Activated CD8-positive, alpha-beta memory T cell treated with anti-CD3 and anti-CD28 coated beads for 48 hours (primary cell): ENCODE data around the gene ZNF609.

Source experiments
- DNase-seq, 3 experiments: peaks; one replicate each; pipeline ENCODE4 v3.0.0-alpha.2; 2020; ENCODE audit warnings: low read depth in 2 of 3, low spot score in 2 of 3

The ZNF609 gene

DNA sequence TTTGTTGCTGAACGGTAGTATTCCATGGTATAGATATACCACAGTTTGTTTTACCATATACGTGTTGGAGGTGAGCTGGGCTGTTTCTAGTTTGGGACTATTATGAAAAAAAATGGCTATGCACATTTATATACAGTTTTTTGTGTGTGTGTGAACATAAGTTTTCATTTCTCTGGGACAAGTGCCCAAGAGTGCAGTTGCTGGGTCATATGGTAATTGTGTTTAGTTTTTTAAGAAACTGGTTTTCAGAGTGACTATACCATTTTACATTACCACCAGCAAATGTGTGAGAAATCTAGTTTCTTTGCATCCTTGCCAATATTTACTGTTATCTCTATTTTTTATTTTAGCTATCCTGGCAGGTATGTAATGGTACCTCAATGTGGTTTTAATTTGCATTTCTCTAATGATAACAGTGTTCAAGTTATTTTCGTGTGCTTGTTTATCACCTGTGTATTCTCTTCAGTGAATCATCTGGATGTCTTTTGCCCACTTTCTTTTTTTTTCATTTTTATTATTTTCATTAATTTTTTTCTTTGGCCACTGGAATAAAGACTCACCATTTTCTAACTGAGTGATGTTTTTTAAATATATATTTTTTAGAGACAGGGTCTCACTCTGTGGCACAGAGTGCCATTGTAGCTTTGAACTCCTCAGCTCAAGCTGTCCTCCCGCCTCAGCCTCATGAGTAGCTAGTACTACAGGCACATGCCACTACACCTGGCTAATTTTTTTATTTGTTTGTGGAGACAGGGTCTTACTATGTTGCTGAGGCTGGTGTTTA lies 75.3 kb downstream of the ZNF609 start:
- DNase-seq, result no peak

GRCh38 chr15:64536244-64536836 lies 76.0 kb downstream of the ZNF609 start:
- DNase-seq, result peak in 1 of 3 experiments; percentile 12

GRCh38 chr15:64542091-64542490 lies 81.7 kb downstream of the ZNF609 start:
- no peak for DNase-seq

- DNase-seq, result no peak
These were observed 84.1 kb downstream of the ZNF609 start for GRCh38 chr15:64544450-64544849.

DNA sequence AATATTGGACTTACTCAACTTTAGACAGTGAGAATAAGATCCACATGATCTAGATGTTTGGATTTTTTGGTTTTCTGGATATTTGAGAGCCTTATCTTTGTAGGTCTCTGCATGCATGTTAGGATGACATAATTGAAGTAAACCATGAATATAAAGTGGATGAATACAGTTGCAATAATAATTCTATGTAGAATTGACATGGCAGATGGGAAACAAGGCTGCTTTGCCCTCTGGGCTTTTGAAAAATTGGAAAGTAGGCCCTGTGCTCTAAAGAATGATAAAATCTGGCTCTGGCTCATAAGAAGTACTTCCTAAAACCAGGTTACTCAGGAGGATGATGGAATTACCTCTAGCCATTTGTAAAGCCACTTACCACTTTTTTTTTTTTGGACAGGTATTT lies 86.9 kb downstream of the ZNF609 start:
- no peak for DNase-seq

DNA sequence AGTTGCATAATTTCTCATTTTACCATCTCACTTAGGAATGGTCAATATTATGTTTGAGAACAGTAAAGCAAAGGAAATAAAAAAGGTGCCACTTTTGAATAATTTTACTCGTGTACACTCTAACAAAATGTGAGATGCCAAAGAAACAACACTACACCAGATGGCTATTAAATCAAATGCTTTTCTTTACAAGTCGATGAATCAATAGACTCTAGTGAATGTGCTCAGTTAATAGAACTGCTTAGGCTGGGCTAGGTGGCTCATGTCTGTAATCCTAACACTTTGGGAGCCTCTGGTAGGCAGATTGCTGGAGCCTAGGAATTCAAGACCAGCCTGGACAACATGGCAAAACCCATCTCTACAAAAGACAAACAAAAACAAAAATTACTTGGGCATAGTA lies 87.9 kb downstream of the ZNF609 start:
- DNase-seq, result no peak

DNA sequence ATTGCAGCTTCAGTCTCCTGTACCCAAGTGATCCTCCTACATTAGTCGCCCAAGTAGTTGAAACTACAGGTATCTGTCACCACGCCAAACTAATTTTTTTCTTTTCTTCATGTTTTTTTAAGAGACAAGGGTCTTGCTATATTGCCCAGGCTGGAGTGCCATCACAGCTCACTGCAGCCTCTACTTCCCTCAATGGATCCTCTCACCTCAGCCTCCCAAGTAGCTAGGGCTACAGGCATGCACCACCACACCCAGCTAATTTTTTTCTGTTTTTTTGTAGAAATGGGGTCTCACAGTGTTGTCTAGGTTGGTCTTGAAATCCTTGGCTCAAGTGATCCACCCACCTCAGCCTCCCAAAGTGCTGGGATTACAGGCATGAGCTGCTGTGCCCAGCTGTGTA lies 89.5 kb downstream of the ZNF609 start:
- no peak for DNase-seq

DNA sequence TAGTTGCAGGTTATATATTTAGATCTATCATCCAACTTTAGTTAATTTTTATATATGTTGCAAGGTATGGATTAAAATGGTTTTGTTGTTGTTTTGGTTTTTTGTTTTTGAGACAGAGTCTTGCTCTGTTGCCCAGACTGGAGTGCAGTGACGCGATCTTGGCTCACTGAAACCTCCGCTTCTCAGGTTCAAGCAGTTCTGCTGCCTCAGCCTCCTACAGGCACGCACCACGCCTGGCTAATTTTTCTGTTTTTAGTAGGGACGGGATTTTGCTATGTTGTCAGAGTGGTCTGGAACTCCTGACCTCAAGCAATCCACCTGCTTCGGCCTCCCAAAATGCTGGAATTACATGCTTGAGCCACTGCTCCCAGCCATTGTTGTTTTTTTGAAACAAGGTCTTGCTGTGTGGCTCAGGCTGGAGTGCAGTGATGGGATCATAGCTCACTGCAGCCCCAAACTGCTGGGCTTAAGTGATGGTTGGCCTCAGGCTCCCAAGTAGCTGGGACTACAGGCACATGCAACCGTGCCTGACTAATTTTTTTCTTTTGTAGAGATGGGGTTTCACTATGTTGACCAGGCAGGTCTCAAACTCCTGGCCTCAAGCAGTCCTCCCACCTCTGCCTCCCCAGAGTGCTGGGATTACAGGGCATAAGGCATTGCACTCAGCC lies 92.0 kb downstream of the ZNF609 start:
- no peak for DNase-seq

GRCh38 chr15:64558460-64559179 lies 98.2 kb downstream of the ZNF609 start:
- no peak for DNase-seq

DNA sequence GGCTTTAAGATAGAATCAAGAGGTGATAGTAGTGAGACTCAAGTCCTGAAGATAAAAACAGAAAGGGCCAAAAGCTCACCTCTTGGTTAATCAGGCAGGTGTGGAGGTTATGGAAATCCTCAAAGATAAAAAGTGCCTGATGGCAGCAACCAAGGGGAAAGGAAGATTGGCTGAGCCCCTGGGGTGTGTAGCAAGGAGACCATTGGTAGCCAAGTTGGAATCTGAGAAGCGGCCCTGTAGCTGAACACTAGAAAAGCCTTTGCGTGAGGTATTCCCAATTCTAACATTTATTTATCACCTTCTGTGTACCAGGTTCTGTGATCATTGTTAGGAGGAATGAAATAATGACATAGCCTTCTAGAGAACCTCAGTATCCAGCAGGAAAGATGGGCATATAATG lies 98.9 kb downstream of the ZNF609 start:
- no peak for DNase-seq

- no peak for DNase-seq
These were observed 100.1 kb downstream of the ZNF609 start for GRCh38 chr15:64560501-64560900.

GRCh38 chr15:64560998-64561397 lies 100.6 kb downstream of the ZNF609 start:
- no peak for DNase-seq

DNA sequence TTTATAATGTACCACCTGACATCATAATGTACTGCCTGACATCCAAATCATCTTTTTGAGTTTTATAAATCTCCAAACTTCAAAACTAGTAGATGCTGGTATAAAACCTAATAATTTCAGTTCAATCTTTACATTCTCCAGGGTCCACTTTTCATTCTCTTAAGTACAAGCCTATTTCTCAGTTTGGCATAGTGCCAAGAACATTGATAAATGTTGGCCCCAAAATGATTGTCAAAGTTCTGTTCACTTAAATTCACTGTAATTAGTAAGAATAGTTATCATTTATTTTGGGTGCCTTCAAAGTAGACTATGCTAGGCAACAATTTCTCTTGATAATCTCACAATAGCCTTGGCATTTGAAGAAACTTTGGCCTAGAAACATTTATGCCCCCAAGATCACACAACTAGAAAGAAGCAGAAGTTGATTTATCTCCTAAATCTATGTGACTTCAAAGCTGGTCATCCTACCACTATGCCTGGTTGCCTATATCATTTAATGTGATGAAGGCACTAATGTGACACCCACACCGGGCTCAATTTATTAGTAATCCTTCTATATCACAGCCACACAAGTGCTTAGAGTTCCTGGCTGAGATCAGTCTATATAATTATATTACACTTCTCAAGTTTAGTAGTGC lies 101.7 kb downstream of the ZNF609 start:
- no peak for DNase-seq

GRCh38 chr15:64566102-64566501 lies 105.7 kb downstream of the ZNF609 start:
- DNase-seq, result no peak

DNA sequence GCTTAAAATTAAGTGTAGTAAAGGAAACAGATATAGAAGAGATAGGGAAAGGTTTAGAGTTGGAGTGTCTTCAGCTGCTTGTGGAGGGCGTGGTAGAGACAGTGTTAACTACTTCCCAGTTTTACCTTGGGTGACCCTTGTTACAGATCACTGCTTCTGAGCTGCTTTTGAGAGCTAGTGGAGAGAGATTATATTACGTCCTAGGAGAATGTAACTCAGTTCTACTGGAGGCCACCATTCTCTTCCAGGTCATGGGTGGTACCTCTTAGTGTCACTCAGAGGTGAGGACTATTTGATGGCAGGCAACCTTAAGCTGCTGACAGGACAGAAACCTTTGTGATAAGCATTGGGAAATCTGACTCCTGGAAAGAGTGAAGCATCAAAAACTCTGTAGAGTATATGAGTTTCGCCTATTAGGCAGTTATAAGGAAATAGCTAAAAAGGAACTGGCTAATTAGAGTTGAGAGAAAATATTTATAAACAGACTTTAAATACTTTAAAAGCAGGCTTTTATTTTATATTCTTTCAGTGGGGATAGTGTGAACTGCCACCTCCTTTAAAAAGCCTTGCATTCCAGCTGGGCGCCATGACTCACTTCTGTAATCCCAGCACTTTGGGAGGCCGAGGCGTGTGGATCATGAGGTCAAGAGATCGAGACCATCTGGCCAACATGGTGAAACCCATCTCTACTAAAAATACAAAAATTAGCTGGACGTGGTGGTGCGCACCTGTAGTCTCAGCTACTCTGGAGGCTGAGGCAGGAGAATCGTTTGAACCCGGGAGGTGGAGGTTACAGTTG lies 106.5 kb downstream of the ZNF609 start:
- no peak for DNase-seq

DNA sequence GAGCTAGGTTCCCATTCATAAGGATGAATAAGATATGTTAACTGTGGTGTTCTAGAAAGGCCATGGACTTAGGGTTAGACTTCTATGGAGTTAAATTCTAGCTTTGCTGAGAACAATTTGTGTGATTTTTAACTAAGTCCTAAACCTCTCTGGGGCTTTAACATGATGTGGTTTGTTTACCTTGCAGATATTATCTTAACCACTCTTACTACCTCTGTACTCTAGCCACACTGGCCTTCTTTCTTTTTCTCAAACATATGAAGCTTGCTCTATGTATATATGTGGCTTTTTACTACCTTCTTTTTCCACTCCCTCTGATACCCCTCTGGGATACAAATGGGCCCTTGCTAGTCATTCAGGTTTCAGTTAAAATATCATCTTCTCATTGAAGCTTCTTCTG lies 108.4 kb downstream of the ZNF609 start:
- DNase-seq, result no peak

DNA sequence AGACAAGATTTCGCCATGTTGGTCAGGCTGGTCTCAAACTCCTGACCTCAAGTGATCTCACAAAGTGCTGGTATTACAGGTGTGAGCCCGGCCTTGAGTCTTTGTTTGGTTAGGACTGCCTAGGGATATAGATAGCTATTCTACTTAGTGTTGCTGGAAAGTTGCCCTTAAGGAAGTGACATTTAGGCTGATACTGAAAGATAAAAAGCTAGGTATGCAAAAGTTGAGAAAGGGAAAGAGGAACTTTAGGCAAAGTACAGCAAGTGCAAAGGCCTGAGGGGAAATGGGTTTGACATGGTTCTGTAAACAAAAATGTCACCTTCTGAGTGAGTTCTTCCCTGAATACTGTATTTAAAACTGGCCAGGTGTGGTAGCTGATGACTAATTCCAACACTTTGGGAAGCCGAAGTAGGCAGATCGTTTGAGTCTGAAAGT lies 111.5 kb downstream of the ZNF609 start:
- no peak for DNase-seq

DNA sequence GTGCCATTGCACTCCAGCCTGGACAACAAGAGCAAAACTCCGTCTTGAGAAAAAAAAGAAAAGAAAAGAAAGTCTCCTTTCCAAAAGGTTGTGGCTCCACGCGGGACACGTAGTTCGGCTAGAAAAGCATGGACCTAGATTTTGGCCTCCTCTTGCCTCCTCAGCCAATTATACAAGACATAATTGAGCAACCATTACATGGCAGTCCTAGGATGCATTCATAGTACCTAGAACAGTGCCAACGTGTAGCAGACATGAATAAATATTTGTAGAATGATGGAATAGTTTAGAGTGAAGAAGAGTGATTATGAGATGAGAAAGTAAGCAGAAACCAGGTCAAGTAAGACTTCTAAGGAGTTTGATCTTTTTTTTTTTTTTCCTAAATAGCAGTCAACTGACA lies 112.5 kb downstream of the ZNF609 start:
- no peak for DNase-seq

DNA sequence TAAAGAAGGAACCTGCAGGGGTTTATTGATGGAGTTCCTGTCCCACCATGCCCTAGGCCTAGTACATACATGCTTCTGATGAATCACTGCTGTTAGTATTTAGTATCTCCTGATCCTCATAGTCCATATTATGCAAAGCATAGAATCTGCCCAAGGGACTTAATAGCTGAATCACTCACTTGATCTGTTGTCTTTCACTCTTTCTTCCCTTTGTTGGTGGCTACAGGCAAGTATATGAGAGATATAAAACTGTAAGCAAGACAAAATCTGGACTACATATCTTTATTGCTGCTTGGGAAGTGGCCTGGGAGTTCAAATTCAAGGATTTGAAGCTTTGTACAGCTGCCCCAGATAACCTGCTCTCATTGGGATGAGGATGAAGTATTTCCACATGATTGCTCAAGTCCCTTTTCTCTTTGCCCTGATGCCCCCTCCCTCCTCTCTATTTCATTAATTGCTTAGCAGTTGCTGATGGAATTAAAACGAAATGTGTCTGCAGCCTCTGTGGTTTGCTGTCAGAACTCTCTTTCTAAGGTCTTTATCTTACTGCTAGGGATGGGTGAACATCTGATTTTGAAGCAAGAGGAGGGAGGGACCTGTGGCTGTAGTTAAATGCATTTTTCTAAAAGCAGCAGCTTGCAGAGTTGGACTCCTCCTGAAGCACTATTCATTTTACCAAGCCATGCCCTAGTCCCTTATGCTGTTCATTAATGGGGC lies 114.1 kb downstream of the ZNF609 start:
- DNase-seq, result no peak
